ENCODE results near the gene FBXL17. TPM values are rescaled to one million over a fixed set of nuclear protein-coding genes. Genes with fewer than 3 reads are reported as not detected.

Gene FBXL17
- total RNA-seq, 4 donors from 2014 or later = 11.5 to 28.6 (median 19.9) TPM

- H3K36me3 ChIP-seq = no peaks in the 10 kb centered on the region
- H3K4me3 ChIP-seq = no peak overlapping the region
- no peak overlapping the region for H3K27ac ChIP-seq
- no peaks in the 10 kb centered on the region for H3K9me3 ChIP-seq
- no peak for DNase-seq
- no peaks in the 10 kb centered on the region for H3K4me1 ChIP-seq
- TF ChIP-seq, protein P1, sequence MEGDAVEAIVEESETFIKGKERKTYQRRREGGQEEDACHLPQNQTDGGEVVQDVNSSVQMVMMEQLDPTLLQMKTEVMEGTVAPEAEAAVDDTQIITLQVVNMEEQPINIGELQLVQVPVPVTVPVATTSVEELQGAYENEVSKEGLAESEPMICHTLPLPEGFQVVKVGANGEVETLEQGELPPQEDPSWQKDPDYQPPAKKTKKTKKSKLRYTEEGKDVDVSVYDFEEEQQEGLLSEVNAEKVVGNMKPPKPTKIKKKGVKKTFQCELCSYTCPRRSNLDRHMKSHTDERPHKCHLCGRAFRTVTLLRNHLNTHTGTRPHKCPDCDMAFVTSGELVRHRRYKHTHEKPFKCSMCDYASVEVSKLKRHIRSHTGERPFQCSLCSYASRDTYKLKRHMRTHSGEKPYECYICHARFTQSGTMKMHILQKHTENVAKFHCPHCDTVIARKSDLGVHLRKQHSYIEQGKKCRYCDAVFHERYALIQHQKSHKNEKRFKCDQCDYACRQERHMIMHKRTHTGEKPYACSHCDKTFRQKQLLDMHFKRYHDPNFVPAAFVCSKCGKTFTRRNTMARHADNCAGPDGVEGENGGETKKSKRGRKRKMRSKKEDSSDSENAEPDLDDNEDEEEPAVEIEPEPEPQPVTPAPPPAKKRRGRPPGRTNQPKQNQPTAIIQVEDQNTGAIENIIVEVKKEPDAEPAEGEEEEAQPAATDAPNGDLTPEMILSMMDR (IDR thresholded peaks at IDR 0.05) = no peak
- no peak for TF ChIP-seq POLR2A (IDR thresholded peaks at IDR 0.05)
- H3K27me3 ChIP-seq = no peaks in the 10 kb centered on the region
- intact Hi-C loops (cut with DNase I; ENCODE audit: low total_unique reads) = no loop called here
Measured at GRCh38 chr5:108046955-108047670, 334.8 kb downstream of the FBXL17 start.

- H3K4me1 ChIP-seq = no peaks in the 10 kb centered on the region
- TF ChIP-seq POLR2A (IDR thresholded peaks at IDR 0.05) = no peak
- TF ChIP-seq, protein P1 (IDR thresholded peaks at IDR 0.05) = no peak
- H3K27me3 ChIP-seq = no peaks in the 10 kb centered on the region
- H3K36me3 ChIP-seq = no peaks in the 10 kb centered on the region
- intact Hi-C loops (cut with DNase I; ENCODE audit: low total_unique reads) = no loop called here
- no peak overlapping the region for H3K27ac ChIP-seq
- no peak overlapping the region for H3K4me3 ChIP-seq
- DNase-seq = no peak
- H3K9me3 ChIP-seq = no peaks in the 10 kb centered on the region
Measured at GRCh38 chr5:108036482-108036881, 345.4 kb downstream of the FBXL17 start.

DNA sequence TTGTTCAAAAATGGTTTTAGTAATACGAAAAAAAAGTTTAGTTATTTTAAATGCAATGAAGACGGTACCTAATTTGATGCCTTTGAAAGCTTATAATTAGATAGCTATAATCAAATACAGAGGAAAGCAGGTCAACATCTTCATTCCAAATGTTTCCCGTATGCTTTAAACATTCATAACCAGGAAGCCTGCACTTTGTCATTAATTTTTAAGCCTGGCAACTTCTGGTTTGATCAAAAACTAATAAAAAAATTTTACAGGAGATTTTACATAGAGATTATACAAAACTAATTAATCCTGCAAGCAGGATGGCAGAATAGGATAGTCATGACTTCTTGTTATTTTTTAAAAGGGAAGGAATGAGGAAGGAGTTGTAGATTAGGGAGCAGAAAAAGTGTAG is 353.0 kb downstream of the FBXL17 start:
- TF ChIP-seq POLR2A (IDR thresholded peaks at IDR 0.05) = no peak
- TF ChIP-seq, protein P1 (IDR thresholded peaks at IDR 0.05) = no peak
- Histone ChIP-seq H3K36me3 (no peaks in the 10 kb centered on the region), H3K27me3 (no peaks in the 10 kb centered on the region), H3K9me3 (no peaks in the 10 kb centered on the region), H3K4me1 (no peaks in the 10 kb centered on the region), H3K4me3 (no peak overlapping the region), H3K27ac (no peak overlapping the region)
- intact Hi-C loops (cut with DNase I; ENCODE audit: low total_unique reads) = no loop called here
- no peak for DNase-seq

DNA sequence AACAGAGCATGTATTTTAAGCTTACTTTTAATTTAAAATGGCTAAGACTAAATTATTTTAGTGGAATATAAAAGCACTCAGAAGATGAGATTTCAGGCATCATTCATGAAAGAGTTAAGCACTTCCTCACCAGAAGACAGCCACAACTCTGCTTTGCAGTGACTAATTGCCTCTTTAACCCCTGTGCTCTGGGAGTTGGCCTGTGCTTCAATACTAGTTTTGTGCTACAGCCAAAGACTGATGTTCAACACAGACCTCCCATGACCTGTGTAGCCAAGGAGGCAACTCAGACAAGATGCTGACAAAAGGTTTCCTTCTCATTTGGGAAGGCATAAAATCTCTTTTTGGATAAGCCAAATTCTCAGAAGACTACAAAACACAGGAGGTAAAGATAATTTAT is 353.5 kb downstream of the FBXL17 start:
- intact Hi-C loops (cut with DNase I; ENCODE audit: low total_unique reads) = no loop called here
- no peak for TF ChIP-seq POLR2A (IDR thresholded peaks at IDR 0.05)
- TF ChIP-seq, protein P1 (IDR thresholded peaks at IDR 0.05) = no peak
- no peak for DNase-seq
- Histone ChIP-seq H3K4me1 (no peaks in the 10 kb centered on the region), H3K27me3 (no peaks in the 10 kb centered on the region), H3K4me3 (no peak overlapping the region), H3K9me3 (no peaks in the 10 kb centered on the region), H3K27ac (no peak overlapping the region), H3K36me3 (no peaks in the 10 kb centered on the region)

- no peaks in the 10 kb centered on the region for H3K36me3 ChIP-seq
- H3K27me3 ChIP-seq = no peaks in the 10 kb centered on the region
- intact Hi-C loops (cut with DNase I; ENCODE audit: low total_unique reads) = no loop called here
- DNase-seq = no peak
- H3K4me1 ChIP-seq = no peaks in the 10 kb centered on the region
- H3K9me3 ChIP-seq = no peaks in the 10 kb centered on the region
- H3K27ac ChIP-seq = no peak overlapping the region
- no peak overlapping the region for H3K4me3 ChIP-seq
- TF ChIP-seq, protein P1 (IDR thresholded peaks at IDR 0.05) = no peak
- no peak for TF ChIP-seq POLR2A (IDR thresholded peaks at IDR 0.05)
Measured at GRCh38 chr5:108025957-108026356, 355.9 kb downstream of the FBXL17 start.
